ENCODE data around the gene OXER1.

The OXER1 gene

DNA sequence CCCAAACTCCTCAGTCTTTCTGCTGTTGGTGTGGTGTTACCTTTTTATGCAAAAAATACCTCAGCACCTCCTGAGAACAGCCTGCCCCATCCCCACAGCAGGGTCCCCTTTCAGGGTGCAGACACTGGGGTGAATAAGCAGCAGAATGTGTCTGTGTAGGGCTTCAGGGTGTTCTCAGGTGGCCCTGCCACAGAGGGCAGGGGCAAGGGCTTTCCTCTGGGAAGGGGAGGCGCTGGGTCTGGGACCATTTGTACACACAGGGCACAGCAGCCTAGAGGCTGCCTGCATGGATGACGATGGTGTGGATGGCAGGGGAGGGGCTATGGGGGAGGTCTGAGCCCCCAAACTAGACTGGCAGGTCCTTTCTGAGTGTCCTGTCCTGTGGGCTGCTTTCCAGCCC lies 25.8 kb upstream of the OXER1 start:
- DNase-seq (ENCODE audit: extremely low read depth, low read depth): no peak
- no peak for TF ChIP-seq CTCF (IDR thresholded peaks at IDR 0.05; ENCODE audit: low read depth, low read length, missing control alignments)

GRCh38 chr2:42788882-42789281 lies 24.9 kb upstream of the OXER1 start:
- DNase-seq (ENCODE audit: extremely low read depth, low read depth): no peak
- TF ChIP-seq CTCF (IDR thresholded peaks at IDR 0.05; ENCODE audit: low read depth, low read length, missing control alignments): no peak
- no peak overlapping the region for H3K4me3 ChIP-seq (replicated peaks; ENCODE audit: low read depth, low read length)

More for the DNA sequence above, 25.8 kb upstream of the OXER1 start:
- no peak overlapping the region for H3K4me3 ChIP-seq (replicated peaks; ENCODE audit: low read depth, low read length)

GRCh38 chr2:42788478-42788793 lies 24.5 kb upstream of the OXER1 start:
- H3K4me3 ChIP-seq (replicated peaks; ENCODE audit: low read depth, low read length): no peak overlapping the region
- no peak for DNase-seq (ENCODE audit: extremely low read depth, low read depth)
- no peak for TF ChIP-seq CTCF (IDR thresholded peaks at IDR 0.05; ENCODE audit: low read depth, low read length, missing control alignments)

DNA sequence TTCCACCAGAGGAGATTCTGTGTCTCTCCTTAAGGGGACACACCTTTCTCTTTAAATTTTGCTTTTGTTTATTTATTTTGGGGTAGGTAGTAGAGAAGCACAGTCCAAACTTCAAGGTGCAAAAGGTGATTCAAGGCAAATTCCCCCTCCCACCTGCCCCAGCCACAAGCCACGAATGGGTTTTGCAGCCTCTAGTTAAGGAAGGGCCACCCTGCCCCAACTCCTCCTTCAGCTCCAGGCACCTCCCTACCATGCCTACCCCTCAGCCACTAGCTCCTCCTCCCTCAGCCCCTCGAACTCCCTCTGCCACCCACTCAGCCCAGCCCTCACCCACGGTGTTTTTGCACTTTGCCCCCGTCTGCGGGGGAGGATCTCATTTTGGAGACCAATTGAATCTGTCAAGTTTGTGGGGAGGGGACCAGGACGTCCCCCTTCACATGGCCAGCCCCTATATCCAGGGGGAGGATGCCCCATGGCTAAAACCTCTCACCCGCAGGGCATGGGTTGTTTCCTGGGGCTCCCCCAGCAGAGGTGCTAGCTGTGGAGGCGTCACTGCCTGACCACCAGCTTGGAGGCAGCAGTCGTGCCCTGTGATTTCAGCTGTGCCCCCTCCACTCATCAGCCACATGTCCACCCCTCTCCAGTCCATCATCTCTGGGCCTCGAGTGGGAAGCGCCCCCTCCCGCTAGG lies 24.0 kb upstream of the OXER1 start:
- TF ChIP-seq CTCF (IDR thresholded peaks at IDR 0.05; ENCODE audit: low read depth, low read length, missing control alignments): no peak
- no peak for DNase-seq (ENCODE audit: extremely low read depth, low read depth)

GRCh38 chr2:42787424-42787787 lies 23.5 kb upstream of the OXER1 start:
- DNase-seq (ENCODE audit: extremely low read depth, low read depth): no peak
- no peak overlapping the region for H3K4me3 ChIP-seq (replicated peaks; ENCODE audit: low read depth, low read length)
- TF ChIP-seq CTCF (IDR thresholded peaks at IDR 0.05; ENCODE audit: low read depth, low read length, missing control alignments): no peak

More for the DNA sequence above, 24.0 kb upstream of the OXER1 start:
- no peak overlapping the region for H3K4me3 ChIP-seq (replicated peaks; ENCODE audit: low read depth, low read length)

GRCh38 chr2:42786561-42787345 lies 22.8 kb upstream of the OXER1 start:
- DNase-seq (ENCODE audit: extremely low read depth, low read depth): no peak
- TF ChIP-seq CTCF (IDR thresholded peaks at IDR 0.05; ENCODE audit: low read depth, low read length, missing control alignments): no peak
- H3K4me3 ChIP-seq (replicated peaks; ENCODE audit: low read depth, low read length): no peak overlapping the region

Measured in HFF-Myc (cell line).